Activated gamma-delta T cell treated with Interleukin-2 at 50 U/mL for 16 hours (primary cell): ENCODE results near the gene RFXANK.
"Not testable (repeated sequence)": the region's sequence is repeated elsewhere in the genome, so short reads cannot be mapped to it uniquely, and the experiment has no call there.

Experiments
- DNase-seq: peaks from one replicate; pipeline ENCODE4 v3.0.0-alpha.2; 2020

Gene RFXANK

GRCh38 chr19:19170053-19170872, 21.8 kb upstream of the RFXANK start, which contains the start of gene MEF2B:
Gene MEF2B, minus strand, starts transcription at chr19:19170263. Its CDS starts 19,528 bp downstream, at chr19:19150735.
- DNase-seq, result peak; percentile 66

DNA sequence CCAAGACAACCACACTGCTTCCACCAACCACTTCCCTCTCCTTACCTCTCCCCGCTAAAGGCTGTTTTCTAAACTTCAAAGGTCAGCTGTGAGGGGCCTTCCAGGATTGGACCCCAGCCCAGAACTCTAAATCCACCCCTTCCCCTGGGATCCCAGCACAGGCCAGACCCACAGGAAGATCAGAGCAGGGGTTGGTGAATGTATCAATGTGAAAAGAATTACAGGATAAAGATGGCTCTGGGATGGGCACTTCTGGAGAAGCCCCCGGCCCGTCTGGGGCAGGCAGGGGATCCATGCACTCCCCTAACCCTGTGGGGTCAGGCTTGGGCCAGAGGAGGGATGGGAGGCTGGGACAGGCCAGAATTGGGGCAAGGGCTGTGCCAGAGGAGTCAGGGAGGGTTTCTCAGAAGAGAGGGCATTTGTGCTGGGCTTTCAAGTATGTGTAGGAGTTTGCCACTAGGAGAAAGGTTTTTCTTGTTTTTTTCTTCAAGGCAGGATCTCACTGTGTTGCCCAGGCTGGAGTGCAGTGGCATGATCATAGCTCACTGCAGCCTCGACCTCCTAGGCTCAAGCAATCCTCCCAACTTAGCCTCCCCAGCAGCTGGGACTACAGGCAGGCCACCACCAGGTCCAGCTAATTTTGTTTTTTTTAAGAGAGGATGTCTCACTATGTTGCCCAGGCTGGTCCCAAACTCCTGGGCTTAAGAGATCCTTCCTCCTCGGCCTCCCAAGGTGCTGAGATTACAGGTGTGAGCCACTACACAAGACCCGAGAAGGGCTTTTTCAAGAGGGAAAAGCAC, 21.0 kb upstream of the RFXANK start:
- no peak for DNase-seq

DNA sequence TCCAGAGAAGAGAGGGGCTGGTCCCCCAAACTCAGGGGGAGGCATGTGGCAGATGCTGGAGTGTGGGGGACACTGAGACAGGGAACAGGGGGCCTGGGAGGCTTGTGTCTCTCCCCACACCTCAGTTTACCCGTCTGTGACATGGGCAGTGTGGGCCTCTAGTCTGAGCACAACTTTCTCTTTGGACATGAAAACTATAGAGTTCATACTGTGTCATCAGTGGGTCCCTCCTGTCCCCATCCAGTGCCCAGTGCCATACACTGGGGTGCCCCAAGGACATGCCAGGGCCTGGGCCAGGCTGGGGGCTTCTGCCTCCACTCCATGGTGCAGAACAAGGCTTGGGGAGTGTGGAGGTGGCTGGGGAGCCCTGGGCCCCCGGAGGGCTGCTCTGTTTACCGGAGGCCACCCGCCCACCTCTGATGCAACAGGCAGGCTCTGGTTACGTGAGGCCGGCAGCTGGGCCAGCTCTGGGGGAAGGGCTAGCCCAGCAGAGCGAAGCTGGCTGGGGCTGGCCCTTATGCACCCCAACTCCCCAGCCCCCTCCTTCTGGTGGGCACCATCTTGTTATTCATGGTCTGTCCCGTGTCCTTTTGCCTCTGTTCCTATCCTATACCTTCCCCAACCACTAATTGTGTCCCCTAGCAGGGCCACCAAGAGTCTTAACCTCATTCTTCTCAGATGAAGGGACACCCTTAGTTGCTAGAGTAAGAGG, 20.1 kb upstream of the RFXANK start:
- DNase-seq, result no peak

DNA sequence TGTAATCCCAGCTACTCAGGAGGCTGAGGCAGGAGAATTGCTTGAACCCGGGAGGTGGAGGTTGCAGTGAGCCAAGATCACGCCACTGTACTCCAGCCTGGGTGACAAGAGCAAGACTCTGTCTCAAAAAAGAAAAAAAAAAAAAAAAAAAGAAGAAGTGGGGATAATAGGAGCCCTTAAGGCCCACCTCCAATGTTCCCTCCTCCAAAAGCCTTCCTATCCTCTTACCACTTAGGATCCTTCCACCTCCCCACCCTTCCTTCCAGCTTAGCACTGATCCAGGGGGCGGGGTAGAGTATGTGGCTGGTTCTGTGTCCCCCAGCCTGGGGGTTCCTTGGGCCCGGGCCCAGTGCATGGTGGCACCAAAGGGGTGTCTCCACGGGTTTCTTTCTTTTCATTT, 18.8 kb upstream of the RFXANK start:
- not testable (repeated sequence) for DNase-seq

- no peak for DNase-seq
These were observed 15.1 kb upstream of the RFXANK start for GRCh38 chr19:19176950-19177349.

DNA sequence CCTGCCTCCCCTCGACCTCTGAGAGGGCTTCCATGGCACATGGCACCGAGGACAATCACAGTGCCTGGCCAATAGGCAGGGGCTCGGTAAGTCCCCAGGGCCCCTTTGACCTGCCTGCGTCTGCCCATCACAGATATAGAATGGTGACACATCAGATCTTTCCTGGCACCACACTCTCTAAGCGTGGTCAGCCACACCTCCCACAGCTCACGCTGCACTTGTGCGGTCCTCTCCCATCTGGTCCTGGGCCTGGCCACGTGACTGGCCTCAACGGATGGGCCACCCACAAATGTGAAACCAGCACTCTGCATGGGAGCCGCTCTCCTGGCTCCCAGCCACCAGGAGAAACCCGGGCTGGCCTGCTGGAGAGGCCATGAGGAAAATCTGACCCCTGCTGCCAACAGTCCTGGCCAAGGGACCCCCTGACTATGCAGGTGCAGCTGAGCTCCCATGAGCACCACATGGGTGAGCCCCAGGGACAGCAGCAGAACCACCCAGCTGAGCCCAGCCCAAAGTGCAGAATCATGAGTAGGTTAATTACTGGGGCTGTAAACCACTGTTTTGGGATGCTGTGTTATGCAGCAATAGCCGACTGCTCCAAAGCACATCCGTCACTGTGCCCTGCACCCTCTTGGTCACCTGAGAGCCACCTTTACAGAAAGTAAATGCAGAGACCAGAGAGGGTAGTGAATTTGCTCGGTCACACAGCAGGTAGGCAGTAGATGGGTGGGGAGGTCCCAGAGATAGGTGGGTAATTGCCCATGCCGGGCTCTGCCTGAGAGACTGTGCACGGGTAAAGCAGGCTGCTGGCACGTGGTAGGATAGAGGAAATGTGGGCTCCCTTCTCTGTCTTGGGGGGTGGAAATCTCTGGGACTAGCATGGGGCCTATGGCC, 12.3 kb upstream of the RFXANK start:
- no peak for DNase-seq

- no peak for DNase-seq
These were observed 10.5 kb upstream of the RFXANK start for GRCh38 chr19:19181488-19181998.

GRCh38 chr19:19185853-19186740, 6.0 kb upstream of the RFXANK start:
- peak; percentile 61 for DNase-seq

DNA sequence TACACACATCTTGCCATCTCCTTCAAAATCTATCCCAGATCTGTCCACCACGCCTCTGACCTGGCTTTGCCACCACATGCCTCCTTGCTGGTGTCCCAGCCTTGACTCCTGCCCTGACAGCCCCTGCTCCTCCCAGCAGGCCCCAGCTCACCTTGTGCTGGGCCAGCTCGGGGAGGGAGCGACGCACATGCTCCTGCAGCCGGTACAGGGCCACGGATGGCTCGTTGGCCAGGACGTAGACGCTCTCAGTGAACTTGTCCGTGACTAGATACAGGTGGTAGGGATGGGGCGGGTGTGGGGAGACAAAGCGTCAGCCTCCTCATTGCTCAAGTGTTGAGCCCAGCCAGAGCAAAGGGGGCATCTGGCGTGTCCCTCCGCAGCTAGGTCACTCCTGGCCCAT, 5.3 kb upstream of the RFXANK start:
- DNase-seq, result no peak

DNA sequence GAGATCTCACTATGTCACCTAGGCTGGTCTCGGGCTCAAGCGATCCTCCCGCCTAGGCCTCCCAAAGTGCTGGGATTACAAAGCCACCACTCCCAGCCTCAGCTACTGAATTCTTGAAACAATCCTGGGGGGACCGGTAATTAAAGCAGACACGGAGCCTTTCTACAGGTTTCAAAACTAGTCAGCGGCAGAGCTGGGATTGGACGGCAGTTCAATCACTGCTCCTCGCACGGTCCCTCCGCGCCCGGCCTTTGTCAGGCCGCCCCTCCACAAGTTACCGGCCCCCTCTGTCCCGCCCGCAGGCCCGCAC, 335 bp upstream of the RFXANK start:
- no peak for DNase-seq

DNA sequence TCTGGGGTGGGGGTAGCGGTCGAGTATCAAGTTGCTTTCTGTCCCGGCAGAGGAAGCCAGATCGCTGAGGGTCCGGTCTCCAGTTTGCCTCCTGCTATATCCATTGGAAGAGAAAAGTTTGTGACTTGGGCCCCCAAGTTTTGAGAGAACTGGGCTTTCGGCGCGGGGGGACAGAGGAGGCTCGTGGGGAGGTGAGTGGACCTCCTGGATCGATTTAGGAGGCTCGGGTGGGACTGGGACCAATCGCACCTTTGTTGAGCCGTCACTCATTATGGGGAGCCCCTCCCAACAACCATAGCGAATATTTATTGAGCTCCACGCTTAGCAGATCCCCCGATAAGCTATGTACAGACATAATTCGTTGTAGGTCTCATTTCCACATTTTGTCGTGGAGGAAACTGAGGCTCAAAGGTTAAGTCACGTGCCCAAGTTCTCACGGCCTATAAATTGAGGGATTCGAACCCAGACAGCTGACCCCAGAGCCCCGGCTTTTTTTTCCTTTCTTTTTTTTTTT, 909 bp downstream of the RFXANK start:
- no peak for DNase-seq

DNA sequence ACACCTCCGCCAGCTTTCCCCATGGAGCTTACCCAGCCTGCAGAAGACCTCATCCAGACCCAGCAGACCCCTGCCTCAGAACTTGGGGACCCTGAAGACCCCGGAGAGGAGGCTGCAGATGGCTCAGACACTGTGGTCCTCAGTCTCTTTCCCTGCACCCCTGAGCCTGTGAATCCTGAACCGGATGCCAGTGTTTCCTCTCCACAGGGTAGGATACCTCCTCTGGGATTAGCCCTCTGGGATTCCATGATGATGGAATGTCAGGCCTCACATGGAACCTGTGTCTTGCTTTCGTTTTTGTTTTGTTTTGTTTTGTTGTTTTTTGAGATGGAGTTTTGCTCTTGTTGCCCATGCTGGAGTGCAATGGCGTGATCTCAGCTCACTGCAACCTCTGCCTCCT, 1.9 kb downstream of the RFXANK start:
- DNase-seq, result no peak

DNA sequence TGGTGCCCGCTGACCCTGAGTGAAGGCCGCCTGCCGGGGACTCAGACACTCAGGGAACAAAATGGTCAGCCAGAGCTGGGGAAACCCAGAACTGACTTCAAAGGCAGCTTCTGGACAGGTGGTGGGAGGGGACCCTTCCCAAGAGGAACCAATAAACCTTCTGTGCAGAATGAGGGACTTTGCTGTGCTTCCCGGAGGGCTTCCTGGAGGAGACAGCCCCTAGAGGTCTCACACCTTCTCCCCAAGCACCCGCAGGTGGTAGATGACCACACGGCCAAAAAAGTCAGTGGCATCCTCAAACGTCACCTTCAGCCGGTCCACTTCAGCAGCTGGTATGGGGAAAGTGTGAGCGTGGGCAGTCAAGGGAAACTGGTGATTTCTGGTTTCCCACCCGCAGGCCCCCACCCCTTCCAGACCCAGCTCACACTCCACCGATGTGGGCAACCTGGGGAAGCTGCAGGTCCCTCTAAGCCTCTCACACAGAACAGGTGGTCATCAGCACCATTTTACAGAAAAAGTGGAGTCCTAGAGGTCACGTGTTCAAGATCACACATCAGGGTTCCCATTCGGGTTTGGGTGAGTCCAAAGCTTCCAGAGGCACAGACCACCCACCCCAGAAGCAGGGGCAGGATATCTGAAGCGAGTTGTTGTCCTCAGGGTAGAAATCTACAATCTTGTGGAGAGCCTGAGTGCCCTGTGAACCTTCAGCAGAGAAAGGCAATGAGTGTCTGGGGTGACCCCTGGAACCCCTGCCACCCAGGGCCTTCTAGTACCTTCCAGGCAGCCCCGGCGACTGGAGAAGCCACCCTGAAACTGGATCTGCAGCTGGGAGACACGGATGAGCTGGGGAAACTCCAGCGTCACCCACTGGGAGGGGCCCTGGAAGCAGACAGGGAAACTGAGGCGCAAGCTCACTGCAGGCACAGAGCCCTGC, 9.9 kb downstream of the RFXANK start:
- DNase-seq, result no peak

DNA sequence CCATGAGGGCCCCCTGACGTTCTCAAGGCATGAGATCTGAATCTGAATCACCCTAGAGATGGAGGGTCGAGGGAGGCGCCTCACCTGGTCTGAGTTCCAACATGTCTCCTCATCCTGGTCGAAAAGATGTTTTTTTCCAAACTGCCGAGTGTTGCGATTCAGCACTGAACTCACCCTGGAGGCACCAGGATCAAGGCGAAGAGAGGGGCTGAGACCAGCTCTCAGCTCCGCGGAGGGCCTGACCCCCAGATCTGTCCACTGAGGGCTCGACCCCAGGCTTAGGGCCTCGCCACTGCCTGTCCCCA, 10.6 kb downstream of the RFXANK start:
- DNase-seq, result no peak

GRCh38 chr19:19203012-19203856, 11.2 kb downstream of the RFXANK start, which contains the start of gene NR2C2AP:
Gene NR2C2AP, minus strand, starts transcription at chr19:19203414. Its CDS starts 354 bp downstream, at chr19:19203060.
- peak; percentile 91 for DNase-seq

GRCh38 chr19:19204181-19204580, 12.1 kb downstream of the RFXANK start:
- no peak for DNase-seq

DNA sequence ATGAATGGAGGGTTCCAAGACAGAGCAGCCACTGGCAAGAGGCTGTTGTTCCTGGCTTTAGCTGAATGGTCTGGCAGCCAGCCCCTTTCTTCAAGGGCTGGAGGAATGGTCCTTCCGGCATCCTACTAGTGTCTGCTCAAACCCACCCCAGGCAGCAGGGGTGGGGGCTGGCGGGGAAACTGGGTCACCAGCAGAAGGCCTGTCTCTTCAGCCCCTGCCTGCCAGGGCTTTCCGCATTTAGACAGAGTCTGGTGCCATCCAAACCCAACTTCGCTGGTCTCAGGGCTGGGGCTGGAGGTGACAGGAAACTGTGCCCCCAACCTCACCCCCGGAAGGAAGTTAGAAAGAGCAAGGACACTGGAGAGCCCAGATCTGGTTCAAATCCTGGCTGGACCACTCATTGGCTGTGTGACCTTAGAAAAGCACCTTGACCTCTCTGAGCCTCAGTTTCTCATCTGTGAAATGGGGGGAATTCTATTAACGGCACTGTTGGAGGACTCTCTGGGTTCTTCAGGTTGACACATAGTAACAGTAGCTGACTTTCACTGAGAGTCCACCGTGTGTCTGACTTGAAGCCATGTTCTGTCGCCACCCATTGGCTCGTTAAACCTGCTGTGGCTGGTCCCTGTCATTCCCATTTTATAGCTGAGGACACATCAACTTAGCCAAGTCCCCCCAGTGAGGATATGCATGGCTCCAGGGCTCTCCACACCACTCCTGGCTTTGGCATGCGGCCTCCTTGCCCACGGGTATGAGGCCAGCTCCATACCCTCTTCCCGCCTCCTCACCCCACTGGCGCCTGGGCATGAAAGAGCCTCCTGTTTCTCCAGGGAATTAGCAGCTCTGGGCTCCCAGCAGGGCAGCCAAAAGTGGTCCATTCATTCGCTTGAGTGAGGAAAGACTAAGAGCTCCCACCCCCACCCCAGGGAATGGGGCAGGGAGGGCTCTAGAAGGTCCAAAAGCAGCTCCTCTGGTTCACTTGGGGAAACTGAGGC, 13.7 kb downstream of the RFXANK start:
- DNase-seq, result no peak

GRCh38 chr19:19206938-19207337, 14.9 kb downstream of the RFXANK start:
- no peak for DNase-seq
